CD4-positive, alpha-beta T cell treated with Interleukin-17A for 4 hours (primary cell): ENCODE measurements around the gene B4GAT1.
"Not testable (repeated sequence)": the region's sequence is repeated elsewhere in the genome, so short reads cannot be mapped to it uniquely, and the experiment has no call there.

Source experiments
- DNase-seq: peaks from one replicate; pipeline ENCODE4 v3.0.0-alpha.2; 2020; ENCODE audit warnings: mixed read lengths

The B4GAT1 gene

GRCh38 chr11:66347425-66348276, at the start of gene B4GAT1:
TSS of gene B4GAT1 (minus strand) at chr11:66347629. CDS start at chr11:66347545, 84 bp downstream.
- peak; percentile 83 for DNase-seq

GRCh38 chr11:66393954-66394353, 46.5 kb upstream of the B4GAT1 start:
- no peak for DNase-seq

DNA sequence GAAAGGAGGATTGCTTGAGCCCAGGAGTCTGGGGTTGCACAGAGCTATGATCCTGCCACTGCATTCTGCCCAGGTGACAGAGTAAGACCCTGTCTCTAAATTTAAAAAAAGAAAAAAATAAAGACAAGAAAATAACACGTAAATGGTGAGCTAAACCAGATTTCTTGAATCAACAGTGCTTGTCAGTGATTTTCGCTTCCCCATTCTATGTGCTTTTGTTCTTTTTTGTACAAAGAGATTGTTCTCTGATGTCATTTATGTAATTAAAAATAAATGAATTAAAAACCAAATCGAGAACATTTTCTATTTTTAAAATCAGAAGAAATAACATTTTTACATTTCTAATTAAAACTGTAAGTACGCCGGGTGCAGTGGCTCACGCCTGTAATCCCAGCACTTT, 43.9 kb upstream of the B4GAT1 start:
- no peak for DNase-seq

DNA sequence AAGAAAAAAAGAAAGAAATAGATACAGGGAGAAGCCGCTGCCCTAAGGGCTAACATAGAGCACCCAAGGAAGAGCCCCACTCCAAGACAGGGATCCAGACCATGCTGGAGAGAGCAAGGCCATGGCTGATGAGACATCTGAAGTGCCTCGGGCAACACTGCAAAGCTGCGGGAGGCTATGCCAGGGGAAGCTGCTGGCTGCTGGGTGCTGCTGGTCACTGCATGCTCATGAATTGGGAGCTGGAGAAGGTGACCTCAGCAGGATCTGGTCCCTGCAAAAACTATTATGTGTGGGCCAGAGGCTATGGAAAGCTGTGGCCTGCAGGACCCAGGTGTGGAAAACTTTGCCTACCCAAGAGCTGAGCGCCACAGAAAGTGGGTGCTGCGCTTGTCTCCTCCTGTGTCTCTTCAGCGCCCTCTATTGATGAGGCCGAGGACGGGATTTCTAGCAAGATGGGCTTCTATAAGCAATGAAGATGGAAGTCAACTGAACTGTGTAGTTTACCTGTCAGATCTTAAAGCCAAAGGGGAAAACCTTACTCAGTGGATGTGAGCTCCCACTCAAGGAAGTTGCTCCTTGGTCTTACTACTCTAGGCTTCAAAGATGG, 41.5 kb upstream of the B4GAT1 start:
- DNase-seq: peak; percentile 79

GRCh38 chr11:66386171-66387069, 39.0 kb upstream of the B4GAT1 start:
- DNase-seq: peak; percentile 90

GRCh38 chr11:66384316-66384715, 36.9 kb upstream of the B4GAT1 start:
- DNase-seq: not testable (repeated sequence)

- not testable (repeated sequence) for DNase-seq
These were observed 32.8 kb upstream of the B4GAT1 start for GRCh38 chr11:66380264-66380663.

DNA sequence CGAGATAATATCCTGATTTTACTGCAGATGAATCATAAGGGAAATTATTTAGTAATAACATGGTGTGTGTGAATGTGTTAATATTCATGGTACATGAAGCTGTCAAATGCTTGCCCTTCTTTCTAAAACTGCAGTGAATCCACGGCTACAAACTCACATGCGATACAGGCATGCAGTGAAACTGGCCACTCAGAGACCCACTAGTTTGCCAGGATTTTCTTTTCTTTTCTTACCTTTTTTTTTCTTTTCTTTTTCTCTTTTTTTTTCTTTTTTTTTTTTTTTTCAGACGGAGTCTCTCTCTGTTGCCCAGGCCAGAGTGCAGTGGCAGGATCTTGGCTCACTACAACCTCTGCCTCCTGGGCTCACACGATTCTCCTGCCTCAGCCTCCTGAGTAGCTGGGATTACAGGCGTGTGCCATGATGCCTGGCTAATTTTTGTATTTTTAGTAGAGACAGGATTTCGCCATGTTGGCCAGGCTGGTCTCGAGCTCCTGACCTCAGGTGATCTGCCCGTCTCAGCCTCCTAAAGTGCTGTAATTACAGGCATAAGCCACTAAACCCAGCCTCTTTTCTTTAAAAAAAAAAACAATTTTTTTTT, 26.4 kb upstream of the B4GAT1 start:
- not testable (repeated sequence) for DNase-seq

DNA sequence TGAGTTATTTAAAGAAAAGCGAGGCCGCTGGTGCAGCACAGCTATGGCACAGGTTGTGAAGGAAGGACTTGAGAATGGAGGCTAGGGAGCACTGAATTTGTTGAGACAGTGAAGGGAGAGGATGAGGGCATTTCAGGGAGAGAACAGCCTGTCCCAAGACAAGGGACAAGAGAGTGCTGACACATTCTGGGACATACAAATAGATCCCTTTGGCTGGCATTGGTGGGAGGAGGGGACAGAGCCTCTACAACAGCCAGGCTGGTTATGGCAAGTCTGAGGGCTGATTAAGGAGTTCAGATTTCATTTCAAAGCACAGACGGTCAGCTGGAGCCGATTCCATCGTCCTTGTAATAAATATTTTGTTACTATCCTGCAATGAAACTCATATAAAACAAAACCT, 25.8 kb upstream of the B4GAT1 start:
- no peak for DNase-seq

DNA sequence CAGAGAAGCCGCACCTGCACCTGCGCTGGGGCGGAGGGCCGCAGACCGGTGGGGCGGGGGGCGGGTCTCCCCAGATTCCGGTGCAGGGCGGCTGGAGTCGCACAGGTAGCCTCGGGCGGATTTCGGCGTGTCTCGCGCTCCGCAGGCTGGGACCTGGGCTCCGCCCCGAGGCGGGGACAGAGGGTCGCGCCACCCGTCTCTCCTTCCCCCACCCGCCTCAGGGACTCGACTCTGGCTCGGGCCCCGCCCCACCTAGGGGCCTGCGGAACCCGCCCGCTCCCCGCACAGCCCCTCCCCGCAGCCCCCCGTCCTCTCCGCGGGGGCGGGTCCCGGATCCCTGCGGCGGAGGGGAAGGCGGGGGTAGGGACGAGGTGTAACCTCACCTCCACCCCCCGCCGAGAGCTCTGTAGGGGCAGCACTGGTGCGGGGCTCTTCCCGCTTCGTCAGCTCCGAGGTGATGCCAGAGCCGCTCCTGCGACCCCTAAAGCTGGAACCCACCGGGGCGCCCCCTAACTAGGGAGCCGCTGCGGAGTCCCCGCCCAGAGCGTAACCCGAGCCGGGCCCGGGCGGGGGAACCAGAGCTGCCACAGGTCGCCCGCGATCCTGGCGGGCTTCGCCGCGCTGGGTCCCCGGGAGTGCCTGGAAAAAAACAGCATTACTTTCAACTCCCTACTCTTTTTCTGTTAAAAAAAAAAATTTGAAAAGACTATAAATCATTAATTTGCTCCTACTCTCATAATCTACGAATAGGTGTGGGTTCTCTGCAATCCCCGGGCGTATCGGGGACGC, 24.4 kb upstream of the B4GAT1 start, which contains the start of gene SLC29A2:
Gene SLC29A2 (minus strand): TSS at position 134 of the 789 bp plus-strand sequence. CDS start 169 bp downstream, outside the sequence.
- DNase-seq: peak; percentile 91

DNA sequence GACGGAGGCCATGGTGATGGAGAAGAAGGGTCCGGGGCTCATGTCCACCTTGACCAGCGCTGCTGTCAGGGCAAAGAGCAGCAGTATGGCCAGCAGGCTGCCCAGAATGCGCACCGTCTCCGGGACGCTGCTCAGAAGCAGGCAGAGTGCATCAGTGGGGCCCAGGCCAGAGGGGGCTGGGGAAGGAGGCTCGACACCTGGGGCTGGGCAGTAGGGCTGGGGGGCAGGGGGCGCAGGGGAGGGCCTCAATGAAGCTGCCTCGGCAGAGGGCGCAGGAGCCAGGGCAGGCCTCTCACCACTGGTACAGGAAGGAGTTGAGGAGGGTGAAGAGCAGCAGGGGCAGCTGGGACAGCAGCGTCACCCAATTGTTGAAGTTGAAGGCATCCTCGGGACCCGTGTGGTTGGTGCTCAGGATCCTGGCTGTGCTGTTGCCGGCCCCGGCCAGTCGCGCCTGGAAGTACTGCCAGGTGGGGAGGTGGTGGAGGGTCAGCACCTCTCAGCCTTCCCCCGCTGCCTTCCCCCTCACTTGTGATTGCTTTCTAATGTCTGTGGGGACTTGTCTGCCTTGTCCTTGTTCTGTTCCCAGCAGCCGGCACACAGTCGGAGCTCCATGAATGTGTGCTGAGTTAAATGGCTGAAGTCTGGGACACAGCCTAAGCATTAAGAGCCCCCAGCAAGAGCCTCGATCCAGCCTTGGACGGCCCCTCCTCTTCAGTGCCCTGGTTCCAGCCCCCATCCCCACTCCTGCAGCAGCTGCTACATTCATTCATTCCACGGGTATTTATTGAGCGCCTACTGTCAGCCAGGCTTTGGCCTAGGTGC, 21.9 kb upstream of the B4GAT1 start:
- DNase-seq: no peak

DNA sequence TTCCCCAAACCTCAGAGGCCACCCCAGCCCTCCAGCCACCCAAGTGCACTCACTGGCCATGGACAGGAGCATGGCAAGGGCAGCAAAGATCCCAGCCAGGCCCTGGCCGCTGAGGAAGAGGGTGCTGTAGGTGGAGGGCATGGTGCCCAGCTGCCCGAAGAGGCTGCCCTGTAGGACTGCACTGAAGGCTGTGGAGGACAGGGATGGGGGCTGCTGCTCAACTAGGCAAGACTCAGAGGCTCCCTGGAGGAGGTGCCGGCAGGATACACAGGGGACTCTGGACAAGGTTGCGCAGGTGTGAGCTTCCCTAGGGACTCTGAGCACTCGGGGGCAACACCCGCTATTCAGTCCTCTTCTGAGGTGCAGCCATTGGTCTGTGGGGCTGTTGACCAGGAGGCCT, 21.1 kb upstream of the B4GAT1 start:
- no peak for DNase-seq

- no peak for DNase-seq
These were observed 20.3 kb upstream of the B4GAT1 start for GRCh38 chr11:66367561-66368312.

- DNase-seq: no peak
These were observed 19.5 kb upstream of the B4GAT1 start for GRCh38 chr11:66366844-66367477.

DNA sequence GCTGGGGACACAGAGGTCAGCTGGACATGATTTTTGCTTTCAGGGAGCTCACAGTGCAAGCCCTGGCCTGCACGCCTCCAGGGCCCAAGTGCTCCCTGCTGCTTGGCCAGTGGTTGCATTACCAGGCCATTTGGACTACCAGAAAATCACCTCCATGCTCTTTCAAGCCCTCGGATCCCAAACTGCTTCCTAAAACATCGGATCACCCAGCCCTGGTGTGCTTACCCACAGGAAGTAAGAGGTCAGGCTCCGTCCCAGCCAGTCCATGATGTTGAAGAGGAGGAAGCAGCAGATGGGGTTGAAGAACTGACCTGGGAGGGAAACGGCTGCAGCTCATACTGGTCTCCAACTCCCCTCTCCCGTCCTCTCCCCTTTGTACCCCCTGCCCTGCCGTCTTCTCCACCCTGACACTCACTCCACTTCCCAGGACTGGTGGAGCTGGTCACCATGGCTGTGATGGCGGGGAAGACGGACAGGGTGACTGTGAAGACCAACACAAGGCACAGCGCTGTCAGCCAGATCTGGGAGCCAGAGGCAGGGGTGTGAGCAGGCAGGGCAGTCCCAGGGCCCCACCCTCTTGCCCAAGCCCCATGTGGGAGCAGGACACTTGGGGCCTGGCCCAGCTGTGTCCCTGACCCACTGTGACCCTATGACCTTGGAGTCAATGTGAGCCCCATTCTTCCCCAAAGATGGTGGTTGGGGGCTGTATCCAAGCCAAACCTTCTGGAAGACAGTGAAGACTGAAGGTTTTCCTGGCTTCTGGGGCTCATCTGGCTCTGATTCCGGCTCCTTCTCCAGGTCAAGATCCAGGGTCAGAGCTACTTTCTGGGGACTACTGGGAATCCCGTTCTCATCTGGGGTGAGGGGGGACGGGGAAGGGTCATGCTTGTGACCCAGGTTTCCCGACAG, 18.5 kb upstream of the B4GAT1 start:
- DNase-seq: no peak

- DNase-seq: no peak
These were observed 17.7 kb upstream of the B4GAT1 start for GRCh38 chr11:66365166-66365565.

DNA sequence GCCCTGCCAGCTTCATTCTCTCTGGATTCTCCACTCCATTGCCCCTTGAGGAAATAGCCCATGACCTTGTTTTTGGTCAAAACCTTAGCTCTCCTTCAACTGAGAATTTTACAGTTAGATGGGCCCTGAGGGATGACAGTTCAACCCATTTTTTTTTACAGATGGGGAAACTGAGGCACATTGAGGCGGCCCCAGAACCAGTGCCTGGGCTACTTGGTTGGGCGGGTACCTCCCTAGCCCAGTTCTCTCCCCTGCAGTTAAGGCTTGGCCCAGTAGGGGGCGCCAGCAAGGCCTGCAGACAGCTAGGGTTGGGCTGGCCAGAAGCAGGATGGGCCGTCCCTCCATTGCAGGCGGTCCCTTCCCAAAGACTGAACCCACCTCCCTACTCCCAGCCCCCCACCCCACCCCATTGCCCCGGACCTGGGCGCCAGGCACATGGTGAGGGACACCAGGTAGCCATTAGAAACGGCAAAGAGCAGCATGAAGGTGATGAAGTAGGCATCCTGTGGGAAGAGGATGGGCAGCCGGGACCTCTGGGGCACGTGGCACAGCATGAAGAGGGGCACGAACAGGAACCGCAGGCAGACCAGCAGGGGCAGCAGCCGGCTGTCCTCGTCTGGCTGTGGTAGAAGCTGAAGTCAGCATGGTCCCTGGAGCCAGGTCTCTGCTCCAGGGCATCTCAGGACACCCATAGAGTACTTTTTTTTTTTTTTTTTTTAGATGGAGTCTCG, 16.5 kb upstream of the B4GAT1 start:
- peak; percentile 75 for DNase-seq

- no peak for DNase-seq
These were observed 15.8 kb upstream of the B4GAT1 start for GRCh38 chr11:66363187-66363601.
